GM12878 (cell line): ENCODE measurements around the gene ACTL6B. TPM values are rescaled to one million over a fixed set of nuclear protein-coding genes. Genes with fewer than 3 reads are reported as not detected.
A peak's percentile ranks its signal among the peaks of the same experiment; 100 is the strongest.

Experiments used
- ATAC-seq: fragments of 200-7000 bp; cut with Tn5 transposase; 3 replicates; pipeline ENCODE4 v1.9.1; 2020; ENCODE audit warnings: mild to moderate bottlenecking, moderate library complexity
- BruUV-seq: library from RNA; stranded (reverse); fragments of 400-500 nt; replicated peaks from 2 replicates; lab custom pipeline; 2021; lab: Mats Ljungman, UMichigan
- CTCF ChIA-PET: fragments of 300-600 bp; sonication (Branson Sonifier 250); formaldehyde crosslinking; extraction: SDS; loops from one replicate; lab custom pipeline; 2021; ENCODE audit warnings: inconsistent platforms; lab: Yijun Ruan, JAX
- POLR2A ChIA-PET: fragments of 350-600 bp; formaldehyde crosslinking; extraction: SDS; loops from one replicate; lab custom pipeline; 2021; ENCODE audit warnings: inconsistent platforms; lab: Charles Lee
- RAD21 ChIA-PET: fragments of 300-600 bp; sonication (Branson Sonifier 250); formaldehyde crosslinking; loops from one replicate; lab custom pipeline; 2023; ENCODE audit warnings: antibody characterized with exemption; ENCODE audit not compliant: unreplicated experiment; lab: Charles Lee
- SMC1A ChIA-PET: fragments of 300-600 bp; sonication (Branson Sonifier 250); formaldehyde crosslinking; loops from one replicate; lab custom pipeline; 2023; ENCODE audit not compliant: unreplicated experiment, uncharacterized antibody; lab: Charles Lee
- DNase-seq: peaks from one replicate; pipeline ENCODE4 v3.0.0-alpha.2; 2011; ENCODE audit warnings: low read depth, low spot score
- FAIRE-seq: peaks from 3 replicates; lab custom pipeline; 2011; peaks lifted over from hg19 to GRCh38; lab: Jason Lieb, UNC
- H2AFZ ChIP-seq: 2 replicates; pipeline ENCODE4 v1.6.0; 2011; ENCODE audit warnings: low read depth, low read length, control low read depth; ENCODE audit not compliant: control insufficient read depth
- H3K27ac ChIP-seq: 2 replicates; pipeline ENCODE4 v1.5.1; 2011; ENCODE audit warnings: control low read depth; ENCODE audit not compliant: control insufficient read depth, insufficient read depth
- H3K27me3 ChIP-seq, 2 experiments: replicated peaks in 1 of 2; 2 replicates each; pipeline versions ENCODE4 v1.6.0 to v1.6.1; 2011; ENCODE audit warnings: low read length in 1 of 2; ENCODE audit not compliant: control insufficient read depth in 2 of 2, insufficient read depth in 2 of 2
- H3K36me3 ChIP-seq, 2 experiments: 2 replicates each; pipeline ENCODE4 v1.5.1; 2011; ENCODE audit warnings: low read length in 1 of 2; ENCODE audit not compliant: control insufficient read depth in 2 of 2, insufficient read depth in 2 of 2
- H3K4me1 ChIP-seq: 2 replicates; pipeline ENCODE4 v1.6.1; 2011; ENCODE audit warnings: mild to moderate bottlenecking, low read length, moderate library complexity, mixed read lengths; ENCODE audit not compliant: control insufficient read depth, insufficient read depth
- H3K4me2 ChIP-seq: 2 replicates; pipeline ENCODE4 v1.6.0; 2011; ENCODE audit warnings: control low read depth; ENCODE audit not compliant: control insufficient read depth, insufficient read depth
- H3K4me3 ChIP-seq: fragments of 200-600 bp; sonication (generic); 2 replicates; pipeline ENCODE4 v1.5.1; 2016
- H3K79me2 ChIP-seq: 2 replicates; pipeline ENCODE4 v1.6.0; 2011; ENCODE audit warnings: low read length; ENCODE audit not compliant: control insufficient read depth, insufficient read depth
- H3K9ac ChIP-seq: 2 replicates; pipeline ENCODE4 v1.8.0; 2011; ENCODE audit warnings: low read length, control low read depth, mixed read lengths; ENCODE audit not compliant: control insufficient read depth, insufficient read depth
- H3K9me3 ChIP-seq: replicated peaks from 3 replicates; pipeline ENCODE4 v1.5.1; 2011; ENCODE audit warnings: mild to moderate bottlenecking, low read length; ENCODE audit not compliant: control insufficient read depth, insufficient read depth
- H4K20me1 ChIP-seq: 2 replicates; pipeline ENCODE4 v1.6.0; 2011; ENCODE audit not compliant: control insufficient read depth, insufficient read depth
- EGR1 ChIP-seq, 2 experiments: IDR thresholded peaks; 1 replicate in 1 of 2; 2 replicates in 1 of 2; pipeline ENCODE4 v1.6.1; 2011 to 2012; ENCODE audit warnings: low read depth in 2 of 2, low read length in 2 of 2, borderline replicate concordance in 1 of 2, mild to moderate bottlenecking in 1 of 2, moderate library complexity in 1 of 2
- KLF5 ChIP-seq: fragments of 450-650 bp; IDR thresholded peaks from 2 replicates; pipeline ENCODE4 v1.6.1; 2014; ENCODE audit warnings: mild to moderate bottlenecking; ENCODE audit not compliant: partially characterized antibody
- MEF2A ChIP-seq: IDR thresholded peaks from 2 replicates; pipeline ENCODE4 v1.6.1; 2011; ENCODE audit warnings: low read depth, mild to moderate bottlenecking, low read length, moderate library complexity; ENCODE audit not compliant: insufficient read depth
- SIN3A ChIP-seq: IDR thresholded peaks from 2 replicates; pipeline ENCODE4 v1.6.1; 2012; ENCODE audit warnings: low read depth, low read length, improper control_type of control experiment
- STAT3 ChIP-seq: IDR thresholded peaks from 2 replicates; pipeline ENCODE4 v1.6.1; 2011; ENCODE audit warnings: low read depth, low read length, improper control_type of control experiment
- ZZZ3 ChIP-seq: IDR thresholded peaks from 2 replicates; pipeline ENCODE4 v1.6.1; 2011; ENCODE audit warnings: low read depth; ENCODE audit not compliant: control insufficient read depth, insufficient read length
- WGBS: methylation state at CpG from one replicate; pipeline ENCODE4 v1.1.6; 2016; ENCODE audit warnings: low lambda C conversion rate; ENCODE audit not compliant: insufficient replicate concordance, insufficient coverage; ENCODE audit errors: missing lambda C conversion rate; 5-methylcytosine and 5-hydroxymethylcytosine counted together
- in situ Hi-C: fragments of 300-500 bp; cut with MboI; formaldehyde crosslinking; loops from 9 replicates; pipeline ENCODE4 v1.14.3; 2018; ENCODE audit warnings: mixed read lengths
- intact Hi-C: fragments of 100-400 bp; cut with micrococcal nuclease; formaldehyde crosslinking; loops from one replicate; pipeline ENCODE4 v1.14.2; 2022; ENCODE audit not compliant: unreplicated experiment
- polyA plus RNA-seq, 11 experiments: library from polyadenylated mRNA; depleted of rRNA in 4 of 11; unstranded in 6 of 11; stranded (reverse) in 5 of 11; fragments of >200 nt; fragmentation: Nextera tagmentation in 4 of 11; fragmentation: Illumina TruSeq in 1 of 11; extraction: Ambion mirVana in 4 of 11; extraction: Trizol in 1 of 11; gene quantifications; 1 replicate in 1 of 11; 2 replicates in 10 of 11; pipeline versions ENCODE4 v1.2.1 to v1.2.3, GENCODE V29; 2011 to 2016; ENCODE audit warnings: inconsistent platforms in 2 of 11, missing spikeins in 2 of 11, low read depth in 1 of 11
- total RNA-seq, 4 experiments: library from RNA; depleted of rRNA in 3 of 4; stranded (reverse); fragments of >200 nt in 3 of 4; fragmentation: Illumina TruSeq in 1 of 4; extraction: Trizol in 1 of 4; gene quantifications; 2 replicates each; pipeline versions ENCODE4 v1.2.1 to v1.2.3, GENCODE V29; 2013 to 2021
- TF ChIP-seq, protein P1 (sequence below): IDR thresholded peaks from 2 replicates; pipeline ENCODE4 v1.6.1; 2011; ENCODE audit warnings: low read depth, low read length, improper control_type of control experiment, borderline replicate concordance
- TF ChIP-seq, protein P2 (sequence below), 3 experiments: IDR thresholded peaks in 2 of 3; conservative IDR thresholded peaks in 1 of 3; 2 replicates each; pipeline ENCODE4 v1.5.1; 2011; ENCODE audit warnings: low read depth in 3 of 3, low read length in 3 of 3, mild to moderate bottlenecking in 3 of 3, control low read depth in 2 of 3, moderate library complexity in 2 of 3, inconsistent platforms in 1 of 3, mixed read lengths in 1 of 3; ENCODE audit not compliant: control insufficient read depth in 2 of 3, insufficient read depth in 1 of 3; ENCODE audit errors: extremely low read depth in 1 of 3

The ACTL6B gene
- total and polyA plus RNA-seq, 10 of the 15 experiments (the other 5 are each of a cell fraction or from before 2014, with no cell fraction given), result not detected

DNA sequence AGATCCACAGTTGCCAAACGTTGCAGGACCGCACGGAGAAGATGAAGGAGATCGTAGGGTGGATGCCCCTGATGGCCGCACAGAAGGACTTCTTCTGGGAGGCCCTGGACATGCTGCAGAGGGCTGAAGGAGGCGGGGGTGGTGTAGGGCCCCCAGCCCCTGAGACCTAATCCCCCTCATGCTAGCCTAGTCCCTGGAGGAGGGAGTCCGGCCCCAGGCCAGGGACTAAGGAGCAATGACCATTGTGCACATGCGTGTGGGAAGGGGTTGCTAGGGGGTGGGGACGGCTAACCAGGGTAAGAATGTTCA lies 55.6 kb downstream of the ACTL6B start:
- Histone ChIP-seq H3K4me1 (peaks cover 10% of the 10 kb centered on the region), H3K9me3 (no peaks in the 10 kb centered on the region), H3K79me2 (no peaks in the 10 kb centered on the region), H3K9ac (no peak overlapping the region), H2AFZ (no peak overlapping the region), H3K4me3 (no peak overlapping the region), H3K36me3 (no peaks in the 10 kb centered on the region), H3K27me3 (peaks cover 0 to 2% of the 10 kb centered on the region in 2 experiments; a peak in 2 of 4 replicates), H3K4me2 (no peak overlapping the region), H3K27ac (no peak overlapping the region), H4K20me1 (no peaks in the 10 kb centered on the region)
- TF ChIP-seq KLF5 (no peak), SIN3A (no peak)
- TF ChIP-seq, protein P1, sequence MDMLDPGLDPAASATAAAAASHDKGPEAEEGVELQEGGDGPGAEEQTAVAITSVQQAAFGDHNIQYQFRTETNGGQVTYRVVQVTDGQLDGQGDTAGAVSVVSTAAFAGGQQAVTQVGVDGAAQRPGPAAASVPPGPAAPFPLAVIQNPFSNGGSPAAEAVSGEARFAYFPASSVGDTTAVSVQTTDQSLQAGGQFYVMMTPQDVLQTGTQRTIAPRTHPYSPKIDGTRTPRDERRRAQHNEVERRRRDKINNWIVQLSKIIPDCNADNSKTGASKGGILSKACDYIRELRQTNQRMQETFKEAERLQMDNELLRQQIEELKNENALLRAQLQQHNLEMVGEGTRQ, result no peak
- FAIRE-seq (no peak), DNase-seq (no peak), ATAC-seq (no peak)
- SMC1A ChIA-PET, result no interaction called here
- in situ Hi-C loops (no loop called here), intact Hi-C loops (no loop called here)
- BruUV-seq, result no TSS peak
- POLR2A ChIA-PET, result no interaction called here
- CTCF ChIA-PET, result no interaction called here
- WGBS, result 65% methylated on average over 9 of the region's 9 CpGs
- RAD21 ChIA-PET, result no interaction called here

DNA sequence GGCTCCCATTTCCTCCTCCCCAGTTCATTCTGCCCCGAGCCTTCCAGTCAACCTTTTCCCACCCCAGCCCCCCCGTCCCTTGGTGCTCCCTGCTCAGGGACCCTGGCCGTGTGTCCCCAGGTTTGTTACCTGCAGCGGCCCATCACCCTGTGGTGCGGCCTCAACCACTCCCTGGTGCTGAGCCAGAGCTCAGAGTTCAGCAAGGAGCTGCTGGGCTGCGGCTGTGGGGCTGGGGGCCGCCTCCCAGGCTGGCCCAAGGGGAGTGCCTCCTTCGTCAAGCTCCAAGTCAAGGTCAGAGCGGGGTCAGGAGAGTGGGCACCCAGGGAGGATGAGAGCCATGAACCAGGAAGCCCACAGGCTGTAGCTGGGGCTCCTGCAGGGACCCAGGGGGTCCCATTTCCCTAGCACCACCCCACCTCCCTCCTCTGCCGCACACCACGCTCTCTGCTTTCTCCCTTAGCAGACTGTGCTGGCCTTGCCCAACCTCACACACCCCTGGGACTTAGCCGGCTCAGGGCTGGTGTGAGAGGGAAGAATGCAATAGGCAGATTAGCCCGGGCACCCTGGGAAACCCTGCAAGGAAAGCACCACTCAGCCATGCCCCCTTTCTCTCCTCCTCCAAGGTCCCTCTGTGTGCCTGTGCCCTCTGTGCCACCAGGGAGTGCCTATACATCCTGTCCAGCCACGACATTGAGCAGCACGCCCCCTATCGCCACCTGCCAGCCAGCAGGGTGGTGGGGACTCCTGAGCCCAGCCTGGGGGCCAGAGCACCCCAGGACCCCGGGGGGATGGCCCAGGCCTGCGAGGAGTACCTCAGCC lies 56.1 kb downstream of the ACTL6B start:
- intact Hi-C loops (no loop called here), in situ Hi-C loops (no loop called here)
- no peaks in the 10 kb centered on the region for H4K20me1 ChIP-seq
- no peak overlapping the region for H3K4me3 ChIP-seq
- WGBS, result 21% methylated on average over 18 of the region's 18 CpGs
- ChIA-PET POLR2A (no interaction called here), CTCF (interaction anchor here (0.6 to 3.4 kb wide), 3 partner anchors 9 to 16 kb away, joined by 3 to 9 read pairs (median 3); no protein-coding TSS in a partner anchor), SMC1A (interaction anchor here (2.5 kb wide), 1 partner anchor 14 kb away, joined by 7 read pairs; the partner anchor contains the start of genes FBXO24 and LRCH4), RAD21 (no interaction called here)
- peak; percentile 17; the same call in 1 of the 3 replicates for ATAC-seq
- BruUV-seq, result no TSS peak
- H3K4me2 ChIP-seq, result no peak overlapping the region
- peaks cover 0 to 2% of the 10 kb centered on the region in 2 experiments; a peak in 2 of 4 replicates for H3K27me3 ChIP-seq
- FAIRE-seq, result no peak
- no peak for DNase-seq
- H2AFZ ChIP-seq, result no peak overlapping the region
- H3K36me3 ChIP-seq, result no peaks in the 10 kb centered on the region
- H3K79me2 ChIP-seq, result no peaks in the 10 kb centered on the region
- no peak overlapping the region for H3K27ac ChIP-seq
- peaks cover 6% of the 10 kb centered on the region for H3K4me1 ChIP-seq
- H3K9ac ChIP-seq, result no peak overlapping the region
- TF ChIP-seq, protein P2, sequence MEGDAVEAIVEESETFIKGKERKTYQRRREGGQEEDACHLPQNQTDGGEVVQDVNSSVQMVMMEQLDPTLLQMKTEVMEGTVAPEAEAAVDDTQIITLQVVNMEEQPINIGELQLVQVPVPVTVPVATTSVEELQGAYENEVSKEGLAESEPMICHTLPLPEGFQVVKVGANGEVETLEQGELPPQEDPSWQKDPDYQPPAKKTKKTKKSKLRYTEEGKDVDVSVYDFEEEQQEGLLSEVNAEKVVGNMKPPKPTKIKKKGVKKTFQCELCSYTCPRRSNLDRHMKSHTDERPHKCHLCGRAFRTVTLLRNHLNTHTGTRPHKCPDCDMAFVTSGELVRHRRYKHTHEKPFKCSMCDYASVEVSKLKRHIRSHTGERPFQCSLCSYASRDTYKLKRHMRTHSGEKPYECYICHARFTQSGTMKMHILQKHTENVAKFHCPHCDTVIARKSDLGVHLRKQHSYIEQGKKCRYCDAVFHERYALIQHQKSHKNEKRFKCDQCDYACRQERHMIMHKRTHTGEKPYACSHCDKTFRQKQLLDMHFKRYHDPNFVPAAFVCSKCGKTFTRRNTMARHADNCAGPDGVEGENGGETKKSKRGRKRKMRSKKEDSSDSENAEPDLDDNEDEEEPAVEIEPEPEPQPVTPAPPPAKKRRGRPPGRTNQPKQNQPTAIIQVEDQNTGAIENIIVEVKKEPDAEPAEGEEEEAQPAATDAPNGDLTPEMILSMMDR (IDR thresholded peaks at IDR 0.05 in 2 of 3, conservative IDR thresholded peaks at IDR 0.05 in 1 of 3; ENCODE audit: control insufficient read depth in 2 of 3, extremely low read depth in 1 of 3, insufficient read depth in 1 of 3, low read depth in 3 of 3, low read length in 3 of 3), result peak in 2 of 3 experiments; percentile 10 to 30; a peak in 3 of 6 replicates
- TF ChIP-seq EGR1 (IDR thresholded peaks at IDR 0.05; ENCODE audit: borderline replicate concordance in 1 of 2, low read depth in 2 of 2, low read length in 2 of 2), result no peak
- no peak for TF ChIP-seq MEF2A
- no peak for TF ChIP-seq STAT3
- TF ChIP-seq ZZZ3, result no peak
- no peaks in the 10 kb centered on the region for H3K9me3 ChIP-seq
